ENCODE data around the gene CYP2E1.

Gene CYP2E1

GRCh38 chr10:133526957-133527588 is at the start of gene CYP2E1:
TSS of gene CYP2E1 (plus strand) at chr10:133527363. CDS start at chr10:133527396, 33 bp downstream.
- Histone ChIP-seq H3K4me1 (ENCODE audit: insufficient read depth, low read length) (no peaks in the 10 kb centered on the region), H3K79me2 (ENCODE audit: insufficient read depth, low read length) (no peaks in the 10 kb centered on the region), H3K9me3 (ENCODE audit: insufficient read depth, low read length, severe bottlenecking) (peaks cover 4% of the 10 kb centered on the region), H3K9ac (ENCODE audit: low read depth, low read length) (no peak within 1 kb of the TSS), H3K36me3 (ENCODE audit: insufficient read depth, low read length) (no peaks in the 10 kb centered on the region), H2AFZ (ENCODE audit: low read depth, low read length) (no peak within 1 kb of the TSS), H3K4me3 (ENCODE audit: low read depth in 1 of 2, low read length in 2 of 2) (no peak within 1 kb of the TSS), H3K27ac (ENCODE audit: low read length) (no peak within 1 kb of the TSS), H4K20me1 (ENCODE audit: insufficient read depth, low read length) (no peaks in the 10 kb centered on the region), H3K4me2 (ENCODE audit: insufficient read depth, low read length) (no peak within 1 kb of the TSS), H3K27me3 (ENCODE audit: insufficient read depth, low read length, poor library complexity) (no peaks in the 10 kb centered on the region)
- TF ChIP-seq EZH2 (IDR thresholded peaks at IDR 0.05; ENCODE audit: borderline replicate concordance, low read depth, low read length, severe bottlenecking) (no peak), CTCF (IDR thresholded peaks at IDR 0.05; ENCODE audit: borderline replicate concordance, extremely low read depth, low read length, poor library complexity, severe bottlenecking) (no peak)
- no peak for DNase-seq
- no peak for ATAC-seq (ENCODE audit: insufficient read depth, low read depth)

GRCh38 chr10:133481086-133481643 is 46.0 kb upstream of the CYP2E1 start:
- H3K79me2 ChIP-seq (ENCODE audit: insufficient read depth, low read length): no peaks in the 10 kb centered on the region
- H3K4me1 ChIP-seq (ENCODE audit: insufficient read depth, low read length): no peaks in the 10 kb centered on the region
- H3K4me2 ChIP-seq (ENCODE audit: insufficient read depth, low read length): no peak overlapping the region
- no peak overlapping the region for H3K27ac ChIP-seq (ENCODE audit: low read length)
- TF ChIP-seq CTCF (IDR thresholded peaks at IDR 0.05; ENCODE audit: borderline replicate concordance, extremely low read depth, low read length, poor library complexity, severe bottlenecking): no peak
- no peak for TF ChIP-seq EZH2 (IDR thresholded peaks at IDR 0.05; ENCODE audit: borderline replicate concordance, low read depth, low read length, severe bottlenecking)
- no peak overlapping the region for H3K4me3 ChIP-seq (ENCODE audit: low read depth in 1 of 2, low read length in 2 of 2)
- H4K20me1 ChIP-seq (ENCODE audit: insufficient read depth, low read length): no peaks in the 10 kb centered on the region
- H3K9ac ChIP-seq (ENCODE audit: low read depth, low read length): no peak overlapping the region
- ATAC-seq (ENCODE audit: insufficient read depth, low read depth): no peak
- H3K9me3 ChIP-seq (ENCODE audit: insufficient read depth, low read length, severe bottlenecking): peaks cover 10% of the 10 kb centered on the region
- H3K36me3 ChIP-seq (ENCODE audit: insufficient read depth, low read length): no peaks in the 10 kb centered on the region
- H2AFZ ChIP-seq (ENCODE audit: low read depth, low read length): no peak overlapping the region
- no peak for DNase-seq
- H3K27me3 ChIP-seq (ENCODE audit: insufficient read depth, low read length, poor library complexity): no peaks in the 10 kb centered on the region

- ATAC-seq (ENCODE audit: insufficient read depth, low read depth): no peak
- TF ChIP-seq CTCF (IDR thresholded peaks at IDR 0.05; ENCODE audit: borderline replicate concordance, extremely low read depth, low read length, poor library complexity, severe bottlenecking) (no peak), EZH2 (IDR thresholded peaks at IDR 0.05; ENCODE audit: borderline replicate concordance, low read depth, low read length, severe bottlenecking) (no peak)
- H3K9me3 ChIP-seq (ENCODE audit: insufficient read depth, low read length, severe bottlenecking): peaks cover 13% of the 10 kb centered on the region
Measured at GRCh38 chr10:133481657-133482056, 45.5 kb upstream of the CYP2E1 start.

More at GRCh38 chr10:133481657-133482056, 45.5 kb upstream of the CYP2E1 start:
- H3K27ac ChIP-seq (ENCODE audit: low read length): no peak overlapping the region
- H3K4me1 ChIP-seq (ENCODE audit: insufficient read depth, low read length): no peaks in the 10 kb centered on the region
- no peaks in the 10 kb centered on the region for H4K20me1 ChIP-seq (ENCODE audit: insufficient read depth, low read length)
- no peak overlapping the region for H3K4me2 ChIP-seq (ENCODE audit: insufficient read depth, low read length)
- no peak overlapping the region for H2AFZ ChIP-seq (ENCODE audit: low read depth, low read length)
- no peak overlapping the region for H3K4me3 ChIP-seq (ENCODE audit: low read depth in 1 of 2, low read length in 2 of 2)
- no peaks in the 10 kb centered on the region for H3K27me3 ChIP-seq (ENCODE audit: insufficient read depth, low read length, poor library complexity)
- H3K9ac ChIP-seq (ENCODE audit: low read depth, low read length): no peak overlapping the region
- no peaks in the 10 kb centered on the region for H3K79me2 ChIP-seq (ENCODE audit: insufficient read depth, low read length)
- no peaks in the 10 kb centered on the region for H3K36me3 ChIP-seq (ENCODE audit: insufficient read depth, low read length)
- DNase-seq: no peak
